Right atrium auricular region (tissue), 2 donors: Measurements from ENCODE around the gene DNM3. TPM values are rescaled to one million over a fixed set of nuclear protein-coding genes. Genes with fewer than 3 reads are reported as not detected.

Experiments used
- DNase-seq: peaks from one replicate; pipeline ENCODE4 v3.0.0-alpha.2; 2019; ENCODE audit warnings: low spot score
- H3K27ac ChIP-seq, 2 donors: fragments of 200-600 bp; sonication (generic); 1 replicate in 1 of 2; 2 replicates in 1 of 2; pipeline ENCODE4 v1.5.1; 2016 to 2019
- H3K27me3 ChIP-seq, 2 donors: fragments of 200-600 bp; sonication (generic); one replicate each; pipeline versions ENCODE4 v1.5.1 to v1.6.0; 2017 to 2019
- H3K36me3 ChIP-seq: fragments of 200-600 bp; sonication (generic); one replicate; pipeline ENCODE4 v1.5.1; 2016
- H3K4me1 ChIP-seq, 2 donors: fragments of 200-600 bp; sonication (generic); one replicate each; pipeline versions ENCODE4 v1.5.1 to v1.6.0; 2017 to 2019
- H3K4me3 ChIP-seq, 2 donors: fragments of 200-600 bp; sonication (generic); 1 replicate in 1 of 2; 2 replicates in 1 of 2; pipeline ENCODE4 v1.5.1; 2017 to 2019; ENCODE audit warnings: mild to moderate bottlenecking in 1 of 2, moderate library complexity in 1 of 2
- H3K9me3 ChIP-seq, 2 donors: fragments of 200-600 bp; sonication (generic); one replicate each; pipeline ENCODE4 v1.5.1; 2019
- CTCF ChIP-seq, 2 donors: fragments of 200-600 bp; sonication (generic); IDR thresholded peaks; one replicate each; pipeline ENCODE4 v1.5.1; 2019; ENCODE audit warnings: antibody characterized with exemption in 2 of 2
- total RNA-seq, 2 donors: library from RNA; depleted of rRNA; stranded (reverse); fragments of >200 nt; gene quantifications; one replicate each; pipeline ENCODE4 v1.1.0, GENCODE V29; 2016

Gene DNM3
- total RNA-seq, 2 donors from 2014 or later: 1.0 to 1.6 TPM

DNA sequence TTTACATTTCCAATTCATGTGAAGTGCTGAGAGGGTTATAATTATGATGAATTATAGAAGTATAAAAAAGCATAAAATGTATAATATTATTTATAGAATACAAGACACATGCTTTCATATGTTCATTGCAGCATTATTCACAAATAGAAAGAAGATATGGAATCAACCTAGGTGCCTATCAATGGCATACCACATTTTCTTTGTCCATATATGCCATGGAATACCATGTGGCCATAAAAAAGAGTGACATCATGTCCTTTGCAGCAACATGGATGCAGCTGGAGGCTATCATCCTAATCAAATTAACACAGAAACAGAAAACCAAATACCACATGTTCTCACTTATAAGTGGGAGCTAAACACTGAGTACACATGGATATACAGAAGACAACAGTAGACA is 494.1 kb downstream of the DNM3 start:
- no peaks in the 10 kb centered on the region for H3K4me1 ChIP-seq
- TF ChIP-seq CTCF (IDR thresholded peaks at IDR 0.05): no peak
- H3K27ac ChIP-seq: no peak overlapping the region
- no peaks in the 10 kb centered on the region for H3K27me3 ChIP-seq
- H3K36me3 ChIP-seq: no peaks in the 10 kb centered on the region
- H3K9me3 ChIP-seq: no peaks in the 10 kb centered on the region
- no peak for DNase-seq
- no peak overlapping the region for H3K4me3 ChIP-seq

GRCh38 chr1:172338295-172338735 is 497.0 kb downstream of the DNM3 start:
- H3K27ac ChIP-seq: no peak overlapping the region
- no peak for DNase-seq
- H3K36me3 ChIP-seq: no peaks in the 10 kb centered on the region
- no peaks in the 10 kb centered on the region for H3K4me1 ChIP-seq
- H3K9me3 ChIP-seq: no peaks in the 10 kb centered on the region
- H3K4me3 ChIP-seq: no peak overlapping the region
- H3K27me3 ChIP-seq: no peaks in the 10 kb centered on the region
- TF ChIP-seq CTCF (IDR thresholded peaks at IDR 0.05): no peak

GRCh38 chr1:172339842-172340241 is 498.5 kb downstream of the DNM3 start:
- H3K4me1 ChIP-seq: no peaks in the 10 kb centered on the region
- no peaks in the 10 kb centered on the region for H3K9me3 ChIP-seq
- TF ChIP-seq CTCF (IDR thresholded peaks at IDR 0.05): no peak
- H3K27me3 ChIP-seq: no peaks in the 10 kb centered on the region
- no peak overlapping the region for H3K27ac ChIP-seq
- DNase-seq: no peak
- no peaks in the 10 kb centered on the region for H3K36me3 ChIP-seq
- no peak overlapping the region for H3K4me3 ChIP-seq

DNA sequence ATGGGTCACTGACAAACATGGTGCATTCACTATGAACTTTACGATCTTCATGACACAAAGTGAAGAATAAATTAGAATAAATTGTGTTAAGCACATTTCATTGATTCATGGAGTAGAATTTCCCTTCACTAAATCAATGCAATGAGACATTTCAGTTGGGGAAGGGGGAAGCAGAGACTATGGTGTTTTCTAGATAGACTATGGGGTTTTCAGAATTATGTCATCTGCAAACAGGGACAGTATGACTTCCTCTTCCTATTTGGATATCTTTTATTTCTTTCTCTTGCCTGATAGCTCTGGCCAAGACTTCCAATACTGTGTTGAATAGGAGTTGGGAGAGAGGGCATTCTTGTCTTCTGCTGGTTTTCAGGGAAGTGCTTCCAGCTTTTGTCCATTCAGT is 499.2 kb downstream of the DNM3 start:
- no peak for TF ChIP-seq CTCF (IDR thresholded peaks at IDR 0.05)
- no peak for DNase-seq
- Histone ChIP-seq H3K27ac (no peak overlapping the region), H3K36me3 (no peaks in the 10 kb centered on the region), H3K4me1 (no peaks in the 10 kb centered on the region), H3K27me3 (no peaks in the 10 kb centered on the region), H3K4me3 (no peak overlapping the region), H3K9me3 (no peaks in the 10 kb centered on the region)

DNA sequence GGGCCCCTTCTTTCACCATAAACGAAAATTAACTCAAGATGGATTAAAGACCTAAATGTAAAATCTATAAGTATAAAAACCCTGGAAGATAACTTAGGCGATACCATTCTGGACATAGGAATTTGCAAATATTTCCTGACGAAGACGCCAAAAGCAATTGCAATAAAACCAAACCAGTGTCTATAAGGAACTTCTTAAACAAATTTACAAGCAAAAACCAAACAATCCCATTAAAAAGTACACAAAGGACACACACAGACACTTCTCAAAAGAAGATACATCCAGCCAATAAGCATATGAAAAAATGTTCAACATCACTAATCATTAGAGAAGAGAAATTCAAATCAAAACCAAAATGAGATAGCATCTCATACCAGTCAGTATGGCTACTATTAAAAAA is 500.4 kb downstream of the DNM3 start:
- Histone ChIP-seq H3K4me1 (no peaks in the 10 kb centered on the region), H3K9me3 (no peaks in the 10 kb centered on the region), H3K36me3 (no peaks in the 10 kb centered on the region), H3K4me3 (no peak overlapping the region), H3K27ac (no peak overlapping the region), H3K27me3 (no peaks in the 10 kb centered on the region)
- no peak for DNase-seq
- no peak for TF ChIP-seq CTCF (IDR thresholded peaks at IDR 0.05)

DNA sequence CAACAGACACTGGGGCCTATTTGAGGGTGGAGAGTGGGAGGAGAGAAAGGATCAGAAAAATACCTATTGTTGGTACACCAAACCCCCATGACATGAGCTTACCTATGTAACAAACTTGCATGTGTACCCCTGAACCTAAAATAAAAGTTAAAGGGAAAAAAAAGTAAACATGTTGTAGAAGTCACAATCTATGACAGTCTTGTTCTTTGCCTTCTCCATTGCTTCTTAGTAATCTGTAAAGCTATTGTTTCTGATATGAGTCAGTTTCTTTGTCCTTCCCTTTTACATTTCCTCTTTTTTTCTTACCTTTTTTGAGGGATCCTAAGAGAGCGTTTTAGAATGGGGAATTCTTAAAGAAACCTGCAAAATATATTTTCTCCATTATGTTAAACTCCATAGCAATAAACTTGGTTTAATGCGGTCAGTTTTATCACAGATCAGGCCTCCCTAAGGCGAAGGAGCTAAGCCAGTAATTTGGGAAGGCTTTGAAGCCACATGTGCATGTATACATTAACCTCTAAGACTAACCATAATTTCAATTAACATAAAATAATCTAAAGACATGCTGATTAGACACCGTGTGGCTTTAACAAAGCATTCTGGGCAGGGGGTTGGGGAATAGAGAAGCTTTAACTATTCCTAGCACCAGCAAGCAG is 501.4 kb downstream of the DNM3 start:
- DNase-seq: no peak
- Histone ChIP-seq H3K4me3 (no peak overlapping the region), H3K27me3 (no peaks in the 10 kb centered on the region), H3K27ac (peak overlapping the region in 1 of 2 donors; percentile 72), H3K9me3 (peaks cover 4 to 9% of the 10 kb centered on the region in 2 donors), H3K4me1 (no peaks in the 10 kb centered on the region), H3K36me3 (no peaks in the 10 kb centered on the region)
- TF ChIP-seq CTCF (IDR thresholded peaks at IDR 0.05): no peak
